Prostate gland (tissue), 2 donors: ENCODE data around the gene SLC1A1. TPM values are rescaled to one million over a fixed set of nuclear protein-coding genes. Genes with fewer than 3 reads are reported as not detected.
"Not testable (repeated sequence)": the region's sequence is repeated elsewhere in the genome, so short reads cannot be mapped to it uniquely, and the experiment has no call there.

Source experiments
- DNase-seq: peaks from one replicate; pipeline ENCODE4 v3.0.0-alpha.2; 2019; ENCODE audit warnings: low spot score
- H3K27ac ChIP-seq, 2 donors: fragments of 200-600 bp; sonication (generic); 2 replicates each; pipeline ENCODE4 v1.5.1; 2017 to 2019
- H3K27me3 ChIP-seq: fragments of 200-600 bp; sonication (generic); replicated peaks from 2 replicates; pipeline ENCODE4 v1.5.1; 2019; ENCODE audit not compliant: insufficient read depth
- H3K36me3 ChIP-seq, 2 donors: fragments of 200-600 bp; sonication (generic); 1 replicate in 1 of 2; 2 replicates in 1 of 2; pipeline versions ENCODE4 v1.5.1 to v1.8.1; 2017 to 2019
- H3K4me1 ChIP-seq: fragments of 200-600 bp; sonication (generic); replicated peaks from 2 replicates; pipeline ENCODE4 v1.5.1; 2019
- H3K4me3 ChIP-seq, 2 donors: fragments of 200-600 bp; sonication (generic); 2 replicates each; pipeline ENCODE4 v1.5.1; 2017 to 2019
- H3K9me3 ChIP-seq: fragments of 200-600 bp; sonication (generic); 2 replicates; pipeline ENCODE4 v1.5.1; 2017
- POLR2A ChIP-seq: fragments of 450-650 bp; IDR thresholded peaks from one replicate; pipeline ENCODE4 v1.6.1; 2016; ENCODE audit warnings: antibody characterized with exemption, mild to moderate bottlenecking
- POLR2AphosphoS5 ChIP-seq: sonication (generic); formaldehyde crosslinking; IDR thresholded peaks from one replicate; pipeline ENCODE4 v1.6.1; 2017; ENCODE audit warnings: antibody characterized with exemption
- WGBS: methylation state at CpG from one replicate; pipeline ENCODE4 v1.1.5; 2018; 5-methylcytosine and 5-hydroxymethylcytosine counted together
- intact Hi-C: fragments of 100-400 bp; cut with DNase I; formaldehyde crosslinking; loops from one replicate; pipeline ENCODE4 v1.14.2; 2022
- total RNA-seq, 2 donors: library from RNA; depleted of rRNA; stranded (reverse); fragments of >200 nt; gene quantifications; one replicate each; pipeline ENCODE4 v1.1.0, GENCODE V29; 2016
- TF ChIP-seq, protein P1 (sequence below), 4 experiments: fragments of 200-600 bp in 2 of 4; fragments of 450-650 bp in 2 of 4; sonication (generic) in 2 of 4; IDR thresholded peaks; 1 replicate in 3 of 4; 2 replicates in 1 of 4; pipeline ENCODE4 v1.5.1; 2016 to 2019; ENCODE audit warnings: antibody characterized with exemption in 4 of 4, mild to moderate bottlenecking in 2 of 4, moderate library complexity in 2 of 4

Gene SLC1A1
- total RNA-seq, 2 donors from 2014 or later: 2.9 to 13.1 TPM

DNA sequence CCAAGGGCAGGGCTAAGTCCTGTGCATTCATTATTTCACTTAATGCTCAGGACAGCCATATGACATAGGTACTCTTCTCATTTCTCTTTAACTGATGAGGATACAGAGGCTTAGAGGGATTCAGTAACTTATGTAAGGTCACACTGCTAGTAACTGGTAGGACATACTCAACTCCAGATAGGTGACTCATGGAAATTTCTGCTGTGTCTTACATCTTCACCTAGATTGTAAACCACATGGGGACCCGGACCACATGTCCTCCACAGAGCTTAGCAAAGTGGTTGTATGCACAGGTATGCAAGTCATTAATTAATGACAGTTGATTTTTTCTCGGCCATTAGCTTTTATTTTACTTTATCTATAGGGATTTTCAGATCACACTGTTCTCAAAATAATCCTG lies 29.3 kb downstream of the SLC1A1 start:
- H3K27me3 ChIP-seq: no peaks in the 10 kb centered on the region
- no peak for TF ChIP-seq POLR2AphosphoS5
- TF ChIP-seq, protein P1, sequence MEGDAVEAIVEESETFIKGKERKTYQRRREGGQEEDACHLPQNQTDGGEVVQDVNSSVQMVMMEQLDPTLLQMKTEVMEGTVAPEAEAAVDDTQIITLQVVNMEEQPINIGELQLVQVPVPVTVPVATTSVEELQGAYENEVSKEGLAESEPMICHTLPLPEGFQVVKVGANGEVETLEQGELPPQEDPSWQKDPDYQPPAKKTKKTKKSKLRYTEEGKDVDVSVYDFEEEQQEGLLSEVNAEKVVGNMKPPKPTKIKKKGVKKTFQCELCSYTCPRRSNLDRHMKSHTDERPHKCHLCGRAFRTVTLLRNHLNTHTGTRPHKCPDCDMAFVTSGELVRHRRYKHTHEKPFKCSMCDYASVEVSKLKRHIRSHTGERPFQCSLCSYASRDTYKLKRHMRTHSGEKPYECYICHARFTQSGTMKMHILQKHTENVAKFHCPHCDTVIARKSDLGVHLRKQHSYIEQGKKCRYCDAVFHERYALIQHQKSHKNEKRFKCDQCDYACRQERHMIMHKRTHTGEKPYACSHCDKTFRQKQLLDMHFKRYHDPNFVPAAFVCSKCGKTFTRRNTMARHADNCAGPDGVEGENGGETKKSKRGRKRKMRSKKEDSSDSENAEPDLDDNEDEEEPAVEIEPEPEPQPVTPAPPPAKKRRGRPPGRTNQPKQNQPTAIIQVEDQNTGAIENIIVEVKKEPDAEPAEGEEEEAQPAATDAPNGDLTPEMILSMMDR (IDR thresholded peaks at IDR 0.05): no peak
- TF ChIP-seq POLR2A: no peak
- intact Hi-C loops: no loop called here
- H3K9me3 ChIP-seq: no peaks in the 10 kb centered on the region
- H3K4me1 ChIP-seq: no peaks in the 10 kb centered on the region
- H3K27ac ChIP-seq: no peak overlapping the region
- DNase-seq: no peak
- WGBS: 78% methylated on average over 2 of the region's 2 CpGs
- no peak overlapping the region for H3K4me3 ChIP-seq
- no peaks in the 10 kb centered on the region for H3K36me3 ChIP-seq

DNA sequence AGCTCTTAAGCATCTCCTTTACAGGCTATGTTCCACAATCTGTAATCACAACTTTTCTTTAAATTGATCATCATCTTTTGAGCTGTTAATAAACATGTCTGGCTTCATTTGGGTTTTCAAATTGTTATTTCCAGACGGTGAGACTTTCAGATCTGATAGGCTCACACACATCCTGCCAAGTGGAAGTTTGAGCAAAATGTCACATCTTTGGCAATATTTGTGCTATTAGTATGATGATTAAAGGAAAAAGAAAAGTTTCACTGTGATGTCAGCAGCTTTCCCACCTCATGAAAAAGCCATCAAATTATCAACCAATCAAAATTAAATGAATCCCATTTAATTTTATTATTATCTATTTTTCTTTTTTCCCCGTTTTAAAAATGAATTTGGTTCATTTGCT lies 29.8 kb downstream of the SLC1A1 start:
- H3K4me1 ChIP-seq: no peaks in the 10 kb centered on the region
- no peaks in the 10 kb centered on the region for H3K36me3 ChIP-seq
- TF ChIP-seq, protein P1 (IDR thresholded peaks at IDR 0.05): no peak
- no peak for TF ChIP-seq POLR2AphosphoS5
- no peak for TF ChIP-seq POLR2A
- H3K4me3 ChIP-seq: no peak overlapping the region
- DNase-seq: no peak
- no peaks in the 10 kb centered on the region for H3K9me3 ChIP-seq
- no peaks in the 10 kb centered on the region for H3K27me3 ChIP-seq
- 53% methylated on average over 2 of the region's 2 CpGs for WGBS
- no peak overlapping the region for H3K27ac ChIP-seq
- intact Hi-C loops: no loop called here

DNA sequence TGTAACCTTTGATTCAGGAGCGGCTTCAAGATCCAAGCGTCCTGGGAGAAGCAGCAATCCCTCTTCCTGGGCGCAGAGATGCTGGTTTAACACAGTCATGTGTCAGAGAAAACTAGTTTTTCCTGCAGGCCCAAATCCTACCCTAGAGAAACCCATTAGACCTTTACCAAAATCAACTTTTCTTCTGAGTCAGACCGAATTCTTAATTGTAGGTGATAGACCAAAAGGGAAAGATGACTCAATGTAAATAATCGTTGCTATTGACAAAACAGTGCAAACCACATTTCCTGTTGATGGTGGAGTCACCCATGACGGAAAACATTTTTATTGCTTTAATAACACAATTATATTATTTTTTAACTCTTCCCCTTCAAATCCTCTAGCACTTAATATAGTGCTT lies 40.1 kb downstream of the SLC1A1 start:
- H3K4me3 ChIP-seq: no peak overlapping the region
- no peak for TF ChIP-seq POLR2A
- TF ChIP-seq POLR2AphosphoS5: no peak
- TF ChIP-seq, protein P1 (IDR thresholded peaks at IDR 0.05): no peak
- no peak overlapping the region for H3K27ac ChIP-seq
- WGBS: 85% methylated on average over 6 of the region's 6 CpGs
- no peaks in the 10 kb centered on the region for H3K9me3 ChIP-seq
- no peaks in the 10 kb centered on the region for H3K4me1 ChIP-seq
- no peaks in the 10 kb centered on the region for H3K27me3 ChIP-seq
- intact Hi-C loops: no loop called here
- no peak for DNase-seq
- no peaks in the 10 kb centered on the region for H3K36me3 ChIP-seq

DNA sequence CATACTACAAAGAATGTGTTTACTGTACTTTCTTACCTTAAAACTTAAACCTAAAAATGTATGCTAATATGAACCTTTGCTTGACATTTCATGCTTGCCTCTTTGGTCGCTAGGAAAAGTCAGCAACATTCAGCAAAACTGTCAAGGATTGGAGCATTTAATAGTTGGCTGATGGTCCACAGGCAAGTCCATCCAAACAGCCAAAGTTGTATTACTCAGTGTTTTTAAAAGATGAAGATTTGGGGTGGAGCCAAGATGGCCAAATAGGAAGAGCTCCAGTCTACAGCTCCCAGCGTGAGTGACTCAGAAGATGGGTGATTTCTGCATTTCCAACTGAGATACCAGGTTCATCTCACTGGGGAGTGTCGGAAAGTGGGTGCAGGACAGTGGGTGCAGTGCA lies 40.6 kb downstream of the SLC1A1 start:
- H3K4me3 ChIP-seq, intact Hi-C loops, H3K4me1 ChIP-seq, H3K9me3 ChIP-seq, H3K36me3 ChIP-seq, H3K27ac ChIP-seq, DNase-seq, H3K27me3 ChIP-seq: not testable (repeated sequence)
- WGBS: 91% methylated on average over 3 of the region's 3 CpGs

DNA sequence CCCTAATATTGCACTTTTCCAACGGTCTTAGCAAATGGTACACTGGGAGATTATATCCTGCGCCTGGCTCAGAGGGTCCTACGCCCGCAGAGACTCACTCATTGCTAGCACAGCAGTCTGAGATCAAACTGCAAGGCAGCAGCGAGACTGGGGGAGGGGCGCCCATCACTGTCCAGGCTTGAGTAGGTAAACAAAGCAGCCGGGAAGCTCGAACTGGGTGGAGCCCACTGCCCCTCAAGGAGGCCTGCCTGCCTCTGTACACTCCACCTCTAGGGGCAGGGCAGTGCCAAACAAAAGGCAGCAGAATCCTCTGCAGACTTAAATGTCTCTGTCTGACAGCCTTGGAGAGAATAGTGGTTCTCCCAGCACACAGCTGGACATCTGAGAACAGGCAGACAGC lies 41.1 kb downstream of the SLC1A1 start:
- intact Hi-C loops, DNase-seq: not testable (repeated sequence)
- WGBS: 67% methylated on average over 8 of the region's 8 CpGs

DNA sequence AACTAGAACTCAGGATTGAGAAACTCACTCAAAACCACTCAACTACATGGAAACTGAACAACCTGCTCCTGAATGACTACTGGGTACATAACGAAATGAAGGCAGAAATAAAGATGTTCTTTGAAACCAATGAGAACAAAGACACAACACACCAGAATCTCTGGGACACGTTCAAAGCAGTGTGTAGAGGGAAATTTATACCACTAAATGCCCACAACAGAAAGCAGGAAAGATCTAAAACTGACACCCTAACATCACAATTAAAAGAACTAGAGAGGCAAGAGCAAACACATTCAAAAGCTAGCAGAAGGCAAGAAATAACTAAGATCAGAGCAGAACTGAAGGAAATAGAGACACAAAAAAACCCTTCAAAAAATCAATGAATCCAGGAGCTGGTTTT lies 43.6 kb downstream of the SLC1A1 start:
- 76% methylated on average over 2 of the region's 2 CpGs for WGBS
- H3K4me1 ChIP-seq, H3K27me3 ChIP-seq, H3K27ac ChIP-seq, H3K36me3 ChIP-seq, H3K9me3 ChIP-seq, intact Hi-C loops, H3K4me3 ChIP-seq, DNase-seq: not testable (repeated sequence)

More for the DNA sequence above, 41.1 kb downstream of the SLC1A1 start:
- H3K4me1 ChIP-seq, H3K27me3 ChIP-seq, H3K9me3 ChIP-seq, H3K36me3 ChIP-seq, H3K4me3 ChIP-seq, H3K27ac ChIP-seq: not testable (repeated sequence)

DNA sequence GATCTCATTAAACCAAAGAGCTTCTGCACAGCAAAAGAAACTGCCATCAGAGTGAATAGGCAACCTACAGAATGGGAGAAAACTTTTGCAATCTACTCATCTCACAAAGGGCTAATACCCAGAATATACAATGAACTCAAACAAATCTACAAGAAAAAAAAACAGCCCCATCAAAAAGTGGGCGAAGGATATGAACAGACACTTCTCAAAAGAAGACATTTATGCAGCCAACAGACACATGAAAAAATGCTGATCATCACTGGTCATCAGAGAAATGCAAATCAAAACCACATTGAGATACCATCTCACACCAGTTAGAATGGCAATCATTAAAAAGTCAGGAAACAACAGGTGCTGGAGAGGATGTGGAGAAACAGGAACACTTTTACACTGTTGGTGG lies 45.9 kb downstream of the SLC1A1 start:
- H3K36me3 ChIP-seq, H3K27ac ChIP-seq, H3K4me3 ChIP-seq, H3K4me1 ChIP-seq, DNase-seq, H3K9me3 ChIP-seq, H3K27me3 ChIP-seq, intact Hi-C loops: not testable (repeated sequence)
- 100% methylated on average over 1 of the region's 1 CpG for WGBS
